Measurements from ENCODE around the gene MMS19.
"Not testable (repeated sequence)": the region's sequence is repeated elsewhere in the genome, so short reads cannot be mapped to it uniquely, and the experiment has no call there.

MMS19 gene

DNA sequence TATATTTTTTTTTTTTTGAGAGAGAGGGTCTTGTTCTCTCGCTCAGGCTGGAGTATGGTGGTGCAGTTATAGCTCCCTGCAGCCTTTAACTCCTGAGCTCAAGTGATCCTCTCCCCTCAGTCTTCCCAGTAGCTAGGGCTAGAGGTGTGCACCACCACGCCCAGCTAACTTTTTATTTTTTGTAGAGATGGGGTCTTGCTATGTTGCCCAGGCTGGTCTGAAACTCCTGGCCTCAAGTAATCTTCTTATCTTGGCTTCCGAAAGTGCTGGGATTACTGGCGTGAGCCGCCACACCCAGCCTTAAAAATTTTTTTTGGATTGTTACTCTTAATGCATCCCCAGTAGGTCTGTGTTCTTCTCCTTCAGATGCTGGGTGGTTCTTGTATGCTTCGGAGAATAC lies 4.7 kb upstream of the MMS19 start:
- no peak for DNase-seq

DNA sequence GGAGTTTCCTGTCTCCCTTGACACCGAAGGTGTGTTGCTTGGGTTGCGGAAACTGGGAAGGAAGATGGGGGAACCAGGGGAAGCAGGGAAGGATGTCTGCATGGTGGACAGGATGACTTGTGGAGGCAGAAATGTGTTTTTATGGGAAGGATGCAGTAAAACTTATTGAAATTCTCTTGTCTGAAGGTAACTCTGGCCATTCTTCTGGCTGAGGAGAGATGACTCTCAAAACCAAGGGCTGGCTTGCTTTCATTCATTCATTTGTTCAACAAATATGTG lies 2.0 kb upstream of the MMS19 start:
- DNase-seq = no peak

DNA sequence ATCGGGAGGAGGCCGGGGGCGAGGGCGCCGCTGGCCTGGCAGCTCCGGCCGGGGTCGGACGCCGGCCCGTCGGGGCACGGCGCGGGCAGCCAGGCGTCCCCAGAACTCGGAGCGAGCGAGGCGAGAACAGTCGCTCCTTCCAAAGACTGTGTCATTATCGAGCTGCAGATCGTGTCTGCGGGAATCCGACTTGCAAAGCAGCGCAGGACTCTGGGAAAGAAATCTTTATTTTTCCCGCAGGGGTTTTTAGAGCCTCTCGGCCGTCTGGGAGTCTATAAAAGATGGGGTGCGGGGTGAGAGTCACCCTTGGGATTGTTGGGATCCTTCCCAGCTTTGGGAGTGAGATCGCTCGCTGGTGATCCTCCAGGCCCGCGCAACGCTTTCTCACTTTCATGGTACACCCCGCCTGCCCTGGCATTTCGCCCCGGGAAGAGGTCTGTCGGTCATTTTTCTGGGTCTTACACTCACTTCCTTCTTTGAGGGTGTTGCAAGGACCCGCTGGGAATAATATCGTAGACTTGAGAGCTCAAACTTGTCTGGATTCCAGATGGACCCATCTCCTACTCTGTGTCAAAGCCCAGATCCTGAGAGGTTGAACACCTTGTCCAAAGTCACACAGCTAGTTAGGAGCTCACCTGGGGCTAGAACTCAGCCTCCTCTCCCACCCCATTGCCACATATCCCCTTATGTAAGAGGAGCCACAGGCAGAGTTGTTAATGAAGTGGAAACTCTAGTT lies 1.5 kb upstream of the MMS19 start:
- no peak for DNase-seq

DNA sequence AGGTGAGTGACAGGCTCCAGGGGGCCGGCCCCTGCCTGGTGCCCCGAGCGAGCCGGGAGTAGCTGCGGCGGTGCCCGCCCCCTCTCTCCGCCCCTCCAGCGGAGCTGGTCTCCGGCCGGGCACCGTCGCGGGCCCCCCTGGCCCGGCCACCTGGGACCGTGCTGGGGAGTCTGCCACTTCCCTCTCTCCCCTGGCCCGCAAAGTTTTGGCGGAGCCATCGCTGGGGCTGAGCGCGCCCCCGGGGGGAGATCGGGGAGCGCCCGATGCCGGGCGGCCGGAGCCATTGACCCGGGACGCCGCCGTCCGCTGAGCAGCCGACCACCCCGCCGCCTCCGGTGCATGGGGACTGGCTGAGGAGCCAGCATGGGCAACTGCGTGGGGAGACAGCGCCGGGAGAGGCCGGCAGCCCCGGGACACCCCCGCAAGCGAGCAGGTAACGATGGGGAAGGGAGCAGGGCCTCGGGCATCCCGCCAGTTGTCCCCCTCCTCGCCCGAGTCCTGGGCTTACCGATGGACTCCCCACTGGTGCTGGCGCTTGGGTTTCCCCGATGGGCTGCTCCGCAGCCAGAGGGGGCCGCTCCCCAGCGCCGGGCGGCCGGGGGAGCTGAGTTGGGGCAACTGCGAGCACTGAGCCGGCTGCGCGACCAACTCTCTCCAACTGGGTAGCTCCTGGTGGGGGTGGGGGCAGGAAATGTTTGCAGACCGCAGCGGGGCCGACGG lies 779 bp upstream of the MMS19 start, which contains the start of gene UBTD1:
TSS of gene UBTD1 (plus strand) at position 84 of the 720 bp plus-strand sequence. CDS start at position 364, 280 bp downstream.
- no peak for DNase-seq

DNA sequence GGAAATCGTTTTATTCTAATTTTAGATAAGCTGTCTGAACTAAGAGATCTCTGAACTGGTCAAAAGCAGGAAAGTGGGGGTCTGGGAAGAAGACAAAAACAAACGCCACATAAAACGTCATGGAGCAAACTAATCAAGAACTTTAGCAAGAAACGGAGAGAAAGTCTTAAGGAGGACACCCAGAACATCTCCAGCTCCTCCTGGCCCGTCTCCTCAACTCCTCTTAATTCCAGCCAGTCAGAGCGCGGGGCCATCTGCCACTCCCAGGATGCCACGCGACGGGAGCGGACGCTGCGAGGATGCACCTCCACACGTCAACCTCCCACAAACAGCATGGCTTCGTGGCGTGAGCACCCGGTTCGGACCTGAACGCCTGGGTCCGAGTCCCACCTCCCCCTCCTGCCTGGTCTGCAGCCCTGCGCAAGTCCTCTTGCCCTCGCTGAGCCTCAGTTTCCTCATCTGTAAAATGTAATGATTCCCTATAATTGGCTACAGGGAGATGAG lies 598 bp downstream of the MMS19 start:
- DNase-seq = peak; percentile 74

DNA sequence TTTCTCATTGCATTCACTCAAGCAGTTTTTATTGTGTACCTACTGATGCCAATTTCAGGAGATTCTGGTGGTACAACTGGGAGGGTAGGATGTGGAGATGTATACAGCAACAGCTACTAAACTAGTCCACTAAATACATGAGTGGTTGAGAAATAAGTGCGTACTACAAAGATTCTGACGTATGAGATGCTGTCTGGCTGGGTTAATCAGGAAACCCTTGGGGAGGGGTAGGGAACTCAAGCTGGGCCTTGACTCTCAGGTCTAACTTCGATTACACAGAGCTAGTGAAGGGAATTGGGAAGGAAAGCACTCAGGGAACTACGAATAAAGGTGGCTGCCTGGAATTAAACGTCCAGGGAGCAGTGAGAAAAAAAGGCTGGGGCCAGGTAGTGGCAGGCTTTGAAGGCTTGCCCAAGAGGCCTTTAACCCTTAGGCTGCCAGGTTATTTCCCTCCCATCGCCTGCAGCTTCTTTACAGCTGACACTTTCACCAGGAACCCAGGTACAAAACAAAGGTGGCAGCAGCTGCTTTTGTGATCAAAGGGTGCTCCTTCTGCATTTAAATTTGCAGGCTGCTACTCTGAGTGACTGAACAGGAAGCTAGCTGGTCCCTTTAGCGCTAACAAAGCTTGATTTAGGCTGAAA lies 3.2 kb downstream of the MMS19 start:
- no peak for DNase-seq

DNA sequence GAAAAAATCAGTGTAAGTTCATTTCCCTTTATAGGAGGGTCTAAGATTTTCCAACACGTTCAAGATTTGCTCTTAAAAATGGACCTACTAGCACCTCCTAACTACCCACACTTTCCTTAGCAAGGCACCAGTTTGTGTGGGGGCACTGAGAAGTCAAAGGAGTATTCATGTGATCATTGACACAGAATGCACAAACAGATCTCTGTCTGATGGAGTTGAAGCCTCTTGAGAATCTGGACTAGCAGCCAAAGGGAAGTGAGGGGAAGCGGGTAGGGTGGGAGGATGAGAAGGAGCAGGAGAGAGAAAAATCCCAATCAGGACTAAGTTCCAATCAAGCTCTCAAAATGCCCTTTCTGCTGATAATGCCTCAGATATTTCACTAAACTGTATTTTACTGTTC lies 4.1 kb downstream of the MMS19 start:
- no peak for DNase-seq

DNA sequence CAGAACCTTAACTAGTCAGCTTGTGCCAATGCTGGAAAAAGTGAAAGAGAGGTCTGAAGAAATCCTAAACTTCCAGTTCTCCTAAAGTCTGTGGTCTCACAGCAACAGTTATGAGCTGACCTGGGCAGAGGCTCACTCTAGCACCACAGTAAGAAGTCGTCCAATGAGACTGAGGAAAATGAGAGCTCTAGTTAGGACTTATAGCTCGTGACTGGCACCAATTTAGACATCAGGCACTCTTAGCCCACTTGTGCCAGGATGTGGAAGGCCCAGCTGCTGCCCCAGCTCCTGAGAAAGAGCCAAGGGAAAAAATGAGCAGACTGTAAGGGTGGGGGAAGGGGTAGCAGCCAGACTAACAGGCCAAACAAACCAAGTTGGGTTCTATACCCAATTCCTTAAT lies 7.6 kb downstream of the MMS19 start:
- DNase-seq = no peak

DNA sequence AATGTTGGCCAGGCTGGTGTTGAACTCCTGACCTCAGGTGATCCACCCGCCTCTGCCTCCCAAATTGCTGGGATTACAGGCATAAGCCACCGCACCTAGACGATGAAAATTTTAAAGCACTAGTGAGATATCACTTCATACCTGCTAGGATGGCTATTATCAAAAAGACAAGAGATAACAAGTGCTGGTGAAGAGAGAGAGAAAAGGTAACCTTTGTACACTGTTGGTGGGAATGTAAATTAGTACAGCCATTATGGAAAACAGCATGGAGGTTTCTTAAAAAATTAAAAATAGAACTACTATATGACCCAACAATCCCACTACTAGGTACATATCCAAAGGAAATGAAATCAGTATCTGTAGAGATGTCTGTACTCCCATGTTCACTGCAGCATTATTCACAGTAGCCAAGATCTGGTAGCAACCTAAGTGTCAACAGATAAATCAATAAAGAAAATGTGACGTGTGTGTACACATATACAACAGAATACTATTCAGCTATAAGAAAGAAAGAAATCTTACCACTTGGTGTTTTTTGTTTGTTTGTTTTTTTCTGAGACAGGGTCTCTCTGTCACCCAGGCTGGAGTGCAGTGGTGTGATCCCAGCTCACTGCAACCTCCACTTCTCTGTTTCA lies 12.5 kb downstream of the MMS19 start:
- DNase-seq = no peak

DNA sequence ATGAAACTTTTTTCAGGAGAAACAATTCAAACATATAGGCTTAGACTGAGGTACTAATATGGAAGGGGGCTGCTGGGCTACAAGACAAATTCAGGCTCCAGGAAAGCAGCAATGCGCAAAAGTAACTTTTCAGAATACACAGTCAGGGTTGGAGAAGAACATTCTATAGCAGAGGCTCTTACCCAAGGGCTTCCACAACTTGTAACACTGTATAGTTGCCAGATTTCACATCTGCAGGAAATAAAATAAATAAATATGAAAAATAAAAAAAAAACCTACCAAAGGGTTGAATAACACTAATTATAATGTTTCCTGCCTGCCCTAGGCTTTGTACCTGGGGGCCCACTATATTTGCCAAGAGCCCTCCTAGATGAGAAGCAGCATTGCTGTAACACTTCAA lies 14.3 kb downstream of the MMS19 start:
- no peak for DNase-seq

DNA sequence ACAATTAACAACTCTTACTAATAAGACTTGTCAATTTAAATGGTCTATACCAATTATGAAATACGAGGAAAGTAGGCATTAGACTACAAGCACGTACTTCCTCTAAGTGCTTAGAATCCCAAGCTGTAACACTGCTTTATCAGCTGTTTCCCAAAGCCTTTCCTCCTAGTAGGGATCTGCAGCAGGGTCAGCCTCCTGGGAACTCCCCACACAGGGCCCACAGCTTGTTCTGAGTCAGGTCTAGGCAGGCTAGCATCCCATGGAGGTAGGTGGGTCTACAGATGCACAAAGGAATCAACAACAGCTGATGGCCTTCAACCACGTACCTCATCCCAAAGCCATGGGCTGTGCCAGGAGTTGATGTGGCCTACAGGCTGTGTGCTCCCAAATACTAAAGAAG lies 14.7 kb downstream of the MMS19 start:
- no peak for DNase-seq

DNA sequence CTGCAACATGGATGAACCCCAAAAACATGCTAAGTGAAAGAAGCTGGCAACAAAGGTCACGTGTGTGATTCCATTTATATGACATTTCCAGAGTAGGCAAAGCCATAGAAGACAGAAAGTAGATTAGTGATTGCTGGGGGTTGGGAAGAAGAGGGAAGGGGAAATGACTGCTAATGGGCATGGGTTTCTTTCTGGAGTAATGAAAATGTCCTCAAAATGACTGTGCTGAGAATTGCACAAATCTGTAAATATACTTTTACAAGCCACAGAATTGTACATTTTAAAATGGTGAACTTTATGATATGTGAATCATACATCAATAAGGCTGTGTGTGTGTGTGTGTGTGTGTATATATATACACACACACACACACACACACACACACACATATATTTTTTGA lies 15.8 kb downstream of the MMS19 start:
- no peak for DNase-seq

DNA sequence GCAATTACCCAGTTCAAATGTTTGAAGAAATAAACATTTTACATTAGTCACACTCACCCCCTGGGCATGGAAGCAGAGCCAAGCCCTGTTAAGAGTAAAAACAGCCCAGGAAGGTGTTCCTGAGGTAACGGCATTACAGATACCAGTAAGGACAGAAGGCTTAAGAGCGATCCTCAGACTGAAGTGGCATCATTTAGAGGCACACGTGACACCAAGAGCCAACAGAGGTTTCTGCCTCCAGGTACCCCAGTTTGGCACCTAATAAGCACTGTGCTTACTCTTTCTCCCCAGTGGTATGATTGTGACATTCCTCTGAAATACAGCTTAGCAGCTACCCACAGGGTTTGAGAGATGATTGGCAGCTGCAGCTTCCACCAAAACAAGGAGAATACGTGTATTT lies 17.2 kb downstream of the MMS19 start:
- no peak for DNase-seq

DNA sequence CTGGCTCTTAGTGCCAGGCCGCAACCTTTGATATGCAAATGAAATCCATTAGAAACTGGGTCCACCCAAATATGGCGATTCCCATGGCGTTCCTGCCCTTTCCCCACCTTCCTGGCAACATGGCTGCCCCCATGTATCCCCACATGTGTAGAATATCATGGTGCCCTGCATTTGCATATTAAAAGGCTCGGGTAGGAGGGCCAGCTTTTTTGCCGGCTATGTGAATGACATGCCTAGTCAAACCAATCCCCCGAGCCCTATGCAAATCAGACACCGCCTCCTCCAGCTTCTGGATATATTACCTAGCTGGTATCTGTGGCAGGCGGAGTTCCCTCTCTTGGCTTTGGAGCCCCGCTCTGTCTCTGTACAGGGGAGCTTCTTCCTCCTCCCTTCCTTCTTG lies 18.3 kb downstream of the MMS19 start:
- DNase-seq = no peak

DNA sequence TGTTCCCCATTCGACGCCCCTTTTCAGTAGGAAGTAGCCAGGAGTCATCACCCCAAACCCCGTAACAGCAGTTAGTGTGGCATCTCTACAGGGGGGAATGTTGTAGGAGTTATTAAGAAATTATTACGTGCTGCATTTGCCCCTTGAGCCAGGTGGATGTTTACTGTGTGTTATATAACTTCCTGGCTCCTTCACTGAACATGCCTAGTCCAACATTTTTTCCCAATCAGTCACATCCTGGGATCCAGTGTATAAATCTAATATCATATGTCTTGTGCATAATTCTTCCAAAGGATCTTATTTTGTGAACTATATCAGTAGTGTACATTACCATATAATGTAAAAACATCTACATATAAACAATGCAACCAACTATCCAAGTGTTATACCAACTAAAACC lies 18.8 kb downstream of the MMS19 start:
- DNase-seq = not testable (repeated sequence)

DNA sequence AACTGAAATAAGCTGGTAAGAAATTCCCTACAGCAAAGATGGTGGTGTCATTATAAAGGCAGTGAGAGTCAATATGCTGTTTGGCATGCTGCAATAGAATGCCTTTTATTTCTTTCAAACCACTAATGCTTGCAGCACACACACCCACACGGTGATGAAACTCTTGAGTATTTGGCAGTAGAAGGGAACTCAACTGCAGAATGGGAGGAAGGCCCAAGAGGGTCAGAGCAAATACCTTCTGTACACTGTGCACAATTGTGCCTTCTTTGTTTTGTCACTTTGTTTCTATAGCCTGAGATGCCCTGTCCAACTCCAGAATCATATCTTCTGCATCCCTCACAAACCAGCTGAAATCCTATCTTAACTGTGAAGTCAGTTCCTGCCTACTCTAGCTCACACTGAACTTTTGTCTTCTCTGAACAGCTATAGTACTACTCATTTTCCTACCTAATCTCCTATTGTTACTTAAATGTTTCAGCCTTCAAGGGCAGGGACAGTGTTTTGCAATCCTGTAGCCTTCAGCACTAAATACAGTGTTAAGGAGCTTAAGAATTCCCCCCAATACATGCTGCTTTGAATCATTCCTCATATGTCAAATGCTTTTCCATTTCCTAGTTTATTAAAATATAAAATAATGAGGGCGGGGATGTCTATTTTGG lies 22.2 kb downstream of the MMS19 start:
- DNase-seq = no peak

DNA sequence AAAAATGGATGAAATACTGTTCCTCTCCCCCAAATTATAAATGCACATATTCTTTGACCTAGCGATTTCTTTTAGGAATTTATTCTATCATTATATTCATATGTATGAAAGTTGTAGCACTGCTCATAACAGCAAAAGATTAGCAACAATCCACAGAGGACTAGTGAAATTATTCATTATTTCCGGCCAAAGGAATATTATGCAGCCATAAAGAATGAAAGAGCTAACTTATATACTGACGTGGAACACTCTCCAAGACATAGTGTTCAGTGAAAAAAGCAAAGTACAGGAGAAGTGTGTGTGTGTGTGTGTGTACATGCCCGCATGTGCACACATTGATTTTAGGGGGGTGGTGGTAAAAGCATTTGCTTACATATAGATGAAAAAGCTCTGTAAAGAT lies 23.3 kb downstream of the MMS19 start:
- DNase-seq = no peak

DNA sequence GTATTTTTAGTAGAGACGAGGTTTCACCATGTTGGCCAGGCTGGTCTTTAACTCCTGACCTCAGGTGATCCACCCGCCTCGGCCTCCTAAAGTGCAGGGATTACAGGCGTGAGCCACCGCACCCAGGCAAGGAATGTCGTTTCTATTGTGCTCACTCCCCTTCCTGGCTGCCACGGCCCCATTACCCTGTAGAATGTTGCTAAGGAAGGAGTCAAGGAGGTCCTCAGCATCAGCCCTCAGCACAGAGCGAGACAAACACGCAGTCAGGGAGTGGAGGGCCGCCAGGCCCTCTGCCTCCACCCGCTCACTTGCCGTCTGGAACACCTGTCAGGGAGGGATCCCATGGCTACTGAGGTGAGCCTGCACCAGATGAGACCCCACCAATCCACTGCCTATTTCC lies 29.4 kb downstream of the MMS19 start:
- not testable (repeated sequence) for DNase-seq

DNA sequence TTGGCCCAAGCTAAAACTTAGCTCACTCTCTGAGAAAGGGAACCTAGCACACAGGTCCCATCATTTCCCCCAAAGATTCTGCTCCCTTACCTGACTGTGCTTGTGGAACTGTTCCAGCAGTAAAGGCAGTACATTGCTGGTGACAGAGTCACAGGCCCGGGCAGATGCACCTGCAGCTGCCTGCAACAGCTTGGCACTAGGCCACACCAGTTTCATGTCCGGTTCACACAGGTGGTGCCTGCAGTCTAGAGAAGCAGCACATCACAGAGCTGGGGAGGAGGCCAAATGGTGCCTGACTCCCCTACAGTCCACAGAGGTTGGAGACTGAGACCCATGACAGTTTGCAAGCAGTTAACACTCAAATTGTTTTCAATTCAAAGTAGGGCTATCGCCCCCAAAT lies 30.1 kb downstream of the MMS19 start:
- DNase-seq = no peak

DNA sequence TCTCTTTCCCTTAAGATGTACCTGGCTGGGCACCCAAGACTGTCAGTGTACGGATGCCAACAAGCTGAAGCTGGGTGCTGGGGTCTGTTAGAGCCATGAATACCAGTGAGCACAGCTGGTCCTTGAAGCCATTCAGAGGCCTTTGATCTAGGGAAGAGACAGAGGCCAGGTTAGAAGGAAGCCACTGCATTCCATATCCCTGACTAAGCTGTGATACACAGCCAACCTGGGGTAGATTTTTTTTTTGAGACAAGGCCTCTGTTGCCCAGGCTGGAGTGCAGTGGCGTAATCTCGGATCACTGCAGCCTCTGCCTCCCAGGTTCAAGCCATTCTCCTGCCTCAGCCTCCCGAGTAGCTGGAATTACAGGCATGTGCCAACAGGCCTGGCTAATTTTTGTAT lies 31.5 kb downstream of the MMS19 start:
- DNase-seq = no peak

DNA sequence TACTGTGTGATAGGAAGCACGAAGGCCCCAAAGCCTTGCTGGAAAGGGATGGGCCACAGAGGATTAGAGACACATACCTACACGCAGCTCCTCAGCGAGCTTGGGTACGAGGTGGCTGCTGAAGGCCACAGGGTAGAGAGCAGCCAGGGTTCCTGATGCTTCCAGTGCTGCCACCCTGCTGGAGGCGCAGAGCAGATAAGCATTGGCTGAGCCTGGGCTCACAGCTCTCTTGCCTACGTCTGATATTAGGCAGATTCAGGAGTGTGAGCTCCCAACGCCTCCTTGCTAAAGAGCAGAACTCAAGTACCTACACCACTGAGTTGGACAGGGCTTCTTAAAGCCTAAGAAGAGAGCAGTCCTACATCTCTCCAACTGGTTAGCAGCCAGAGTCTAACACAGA lies 32.2 kb downstream of the MMS19 start:
- no peak for DNase-seq

DNA sequence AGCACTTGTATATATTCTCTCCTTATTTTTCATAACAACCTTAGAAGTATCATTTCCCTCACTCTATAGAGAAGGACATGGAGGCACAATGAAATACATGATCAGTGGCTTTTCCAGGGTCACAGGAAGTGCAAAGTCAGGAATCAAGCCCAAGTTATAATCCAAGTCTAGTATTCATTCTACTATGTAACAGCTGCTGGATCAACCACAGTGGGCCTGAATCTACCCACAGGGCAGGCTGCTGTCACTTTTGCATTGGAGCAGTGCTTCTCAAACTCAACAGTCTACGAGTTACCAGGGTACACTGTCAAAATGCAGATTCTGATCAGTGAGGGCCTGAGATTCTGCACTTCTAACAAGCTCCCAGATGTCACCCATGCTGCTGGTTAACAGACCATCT lies 34.0 kb downstream of the MMS19 start:
- DNase-seq = no peak

All from NK-92 treated with Interleukin-12 subunit alpha and Interleukin-12 subunit beta, amount 100 ng/mL, for 24 hours (cell line).